ENCODE data around the gene LHFPL4.

GRCh38 chr3:9498781-9499180 lies 54.8 kb downstream of the LHFPL4 start:
- TF ChIP-seq REST (IDR thresholded peaks at IDR 0.05; ENCODE audit: borderline replicate concordance) = no peak
- no peak for TF ChIP-seq REST (CRISPR knock-in tag; IDR thresholded peaks at IDR 0.05; ENCODE audit: low read depth)
- no peak for TF ChIP-seq POLR2AphosphoS5 (IDR thresholded peaks at IDR 0.05; ENCODE audit: control insufficient read depth, insufficient read depth, low read depth, low read length)
- no peak for TF ChIP-seq ZNF212 (CRISPR knock-in tag; IDR thresholded peaks at IDR 0.05)
- TF ChIP-seq NFIC (IDR thresholded peaks at IDR 0.05) = no peak
- TF ChIP-seq SRF (CRISPR knock-in tag; IDR thresholded peaks at IDR 0.05) = no peak
- TF ChIP-seq RBM39 (optimal IDR thresholded peaks at IDR 0.05; ENCODE audit: low read depth, low read length) = no peak
- TF ChIP-seq SMARCB1 (IDR thresholded peaks at IDR 0.05; ENCODE audit: insufficient read length, low read depth) = no peak
- TF ChIP-seq ZNF57 (CRISPR knock-in tag; IDR thresholded peaks at IDR 0.05) = no peak
- TF ChIP-seq CTBP1 (IDR thresholded peaks at IDR 0.05; ENCODE audit: borderline replicate concordance) = no peak
- TF ChIP-seq PBX2 (CRISPR knock-in tag; IDR thresholded peaks at IDR 0.05; ENCODE audit: low read depth) = no peak
- no peak for TF ChIP-seq PBX2 (tag; conservative IDR thresholded peaks at IDR 0.05; ENCODE audit: low read depth)
- no peak for TF ChIP-seq THRA (IDR thresholded peaks at IDR 0.05)
- TF ChIP-seq POLR2A (conservative IDR thresholded peaks at IDR 0.05) = no peak

Measured in K562 (cell line).